Osteocyte (in vitro differentiated cells): ENCODE data around the gene TMEM169. TPM values are rescaled to one million over a fixed set of nuclear protein-coding genes. Genes with fewer than 3 reads are reported as not detected.

Experiments
- DNase-seq: peaks from one replicate; pipeline ENCODE4 v3.0.0; 2021; ENCODE audit warnings: mixed read lengths; ENCODE audit not compliant: unreplicated experiment; ENCODE audit errors: extremely low spot score
- H3K27ac Mint-ChIP-seq: one replicate; pipeline ENCODE4 v1.8.0; 2021; ENCODE audit warnings: mild to moderate bottlenecking, mixed read lengths; ENCODE audit not compliant: unreplicated experiment
- H3K27me3 Mint-ChIP-seq: one replicate; pipeline ENCODE4 v1.8.0; 2021; ENCODE audit warnings: mixed read lengths; ENCODE audit not compliant: unreplicated experiment
- H3K36me3 Mint-ChIP-seq: one replicate; pipeline ENCODE4 v1.8.0; 2021; ENCODE audit warnings: mixed read lengths; ENCODE audit not compliant: unreplicated experiment
- H3K4me1 Mint-ChIP-seq: one replicate; pipeline ENCODE4 v1.8.0; 2021; ENCODE audit warnings: mixed read lengths; ENCODE audit not compliant: unreplicated experiment
- H3K4me3 Mint-ChIP-seq: one replicate; pipeline ENCODE4 v1.8.0; 2021; ENCODE audit warnings: mild to moderate bottlenecking, moderate library complexity, mixed read lengths; ENCODE audit not compliant: unreplicated experiment
- H3K9me3 Mint-ChIP-seq: one replicate; pipeline ENCODE4 v1.8.0; 2021; ENCODE audit warnings: mixed read lengths; ENCODE audit not compliant: unreplicated experiment
- CTCF ChIP-seq: fragments of 200-600 bp; sonication (generic); IDR thresholded peaks from 2 replicates; pipeline ENCODE4 v1.5.0; 2021; ENCODE audit warnings: antibody characterized with exemption, mild to moderate bottlenecking, moderate library complexity
- total RNA-seq: library from RNA; stranded (reverse); gene quantifications from 2 replicates; pipeline ENCODE4 v1.2.1, GENCODE V29; 2021

The TMEM169 gene
- total RNA-seq, 1 donor from 2014 or later, result 1.5 TPM

- H3K9me3 Mint-ChIP-seq, result no peaks in the 10 kb centered on the region
- H3K27ac Mint-ChIP-seq, result peak overlapping the region; percentile 100
- DNase-seq, result no peak
Observed at GRCh38 chr2:216108310-216108966, 26.7 kb downstream of the TMEM169 start.

GRCh38 chr2:216108967-216109921 is 27.5 kb downstream of the TMEM169 start, which contains the start of gene XRCC5:
Gene XRCC5, plus strand, starts transcription at chr2:216109348. Its CDS starts 89 bp downstream, at chr2:216109437.
- Mint-ChIP-seq H3K27me3 (no peaks in the 10 kb centered on the region), H3K36me3 (peaks cover 25% of the 10 kb centered on the region), H3K27ac (peak within 1 kb of the TSS; percentile 100), H3K4me3 (peak within 1 kb of the TSS; percentile 100), H3K9me3 (no peaks in the 10 kb centered on the region), H3K4me1 (peaks cover 38% of the 10 kb centered on the region)
- peak; percentile 99 for DNase-seq
- TF ChIP-seq CTCF, result no peak

More at GRCh38 chr2:216108310-216108966, 26.7 kb downstream of the TMEM169 start:
- no peaks in the 10 kb centered on the region for H3K27me3 Mint-ChIP-seq
- peak overlapping the region; percentile 100 for H3K4me3 Mint-ChIP-seq
- H3K36me3 Mint-ChIP-seq, result peaks cover 20% of the 10 kb centered on the region
- peaks cover 37% of the 10 kb centered on the region for H3K4me1 Mint-ChIP-seq
- TF ChIP-seq CTCF, result no peak

GRCh38 chr2:216109962-216110614 is 28.4 kb downstream of the TMEM169 start:
- H3K36me3 Mint-ChIP-seq, result peaks cover 26% of the 10 kb centered on the region
- peak overlapping the region; percentile 100 for H3K27ac Mint-ChIP-seq
- DNase-seq, result no peak
- peak; percentile 64 for TF ChIP-seq CTCF
- H3K27me3 Mint-ChIP-seq, result no peaks in the 10 kb centered on the region
- H3K9me3 Mint-ChIP-seq, result no peaks in the 10 kb centered on the region
- peak overlapping the region; percentile 100 for H3K4me3 Mint-ChIP-seq
- H3K4me1 Mint-ChIP-seq, result peaks cover 44% of the 10 kb centered on the region

- Mint-ChIP-seq H3K36me3 (peaks cover 26% of the 10 kb centered on the region), H3K9me3 (no peaks in the 10 kb centered on the region), H3K27ac (peak overlapping the region; percentile 100), H3K27me3 (no peaks in the 10 kb centered on the region), H3K4me3 (peak overlapping the region; percentile 100), H3K4me1 (peaks cover 50% of the 10 kb centered on the region)
- no peak for TF ChIP-seq CTCF
- DNase-seq, result no peak
Observed at GRCh38 chr2:216110620-216111019, 28.9 kb downstream of the TMEM169 start.
